Subcutaneous preadipocyte (primary cell): ENCODE data around the gene GJA4. TPM values are rescaled to one million over a fixed set of nuclear protein-coding genes. Genes with fewer than 3 reads are reported as not detected.

Experiments used
- total RNA-seq: library from RNA; depleted of rRNA; stranded (reverse); fragments of >200 nt; gene quantifications from 2 replicates; pipeline ENCODE4 v1.2.3, GENCODE V29; 2012

Gene GJA4
- total RNA-seq = not detected in 2 replicates

DNA sequence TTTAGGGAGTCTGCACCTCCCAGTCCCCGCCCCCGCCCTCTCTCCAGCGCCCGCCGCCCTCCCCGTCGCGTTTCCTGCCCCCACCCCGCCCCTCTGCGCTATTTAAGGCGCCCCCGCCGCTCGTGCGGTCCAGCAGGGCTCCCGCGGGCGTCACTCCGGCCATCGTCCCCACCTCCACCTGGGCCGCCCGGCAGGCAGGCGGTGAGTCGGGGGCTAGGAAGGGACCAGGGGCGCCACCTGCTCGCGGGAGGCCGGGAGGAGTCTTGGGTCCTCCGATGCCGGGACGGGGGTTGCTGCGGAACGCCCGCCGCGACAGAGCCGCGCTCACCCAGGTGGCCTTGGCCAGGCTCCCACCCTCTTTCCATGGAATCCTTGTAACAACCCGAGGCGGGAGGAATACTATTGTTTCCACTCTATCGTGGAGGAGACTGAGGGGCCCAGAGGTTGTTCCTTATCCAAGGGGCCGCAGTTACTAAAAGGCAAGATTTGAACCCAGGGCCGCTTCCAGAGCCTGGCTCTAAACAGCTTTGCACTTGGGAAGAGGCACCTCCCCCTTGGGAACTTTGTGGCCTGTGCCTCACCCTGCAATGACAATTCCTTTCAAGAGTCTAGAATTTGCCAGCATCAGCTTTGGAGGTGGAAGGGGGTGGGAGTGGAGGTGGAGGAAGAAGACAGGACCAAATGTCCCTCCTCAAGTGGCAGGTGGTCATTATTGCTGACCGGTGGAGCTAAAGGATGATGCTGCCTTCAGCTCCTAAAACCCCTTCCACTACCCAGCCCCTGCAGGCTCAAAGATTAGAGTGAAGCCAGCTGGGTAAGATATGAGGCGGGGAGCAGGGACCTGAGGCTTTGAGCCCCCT, at the start of gene GJA4:
GJA4 (plus strand) TSS at position 132 of the 860 bp plus-strand sequence. CDS start 1,215 bp downstream, outside the sequence.

GRCh38 chr1:34754964-34755637, 37.7 kb upstream of the GJA4 start, which contains the start of gene GJB5:
Gene GJB5, plus strand, starts transcription at chr1:34755047. Its CDS starts 2,284 bp downstream, at chr1:34757331.

GRCh38 chr1:34759503-34760357, 33.1 kb upstream of the GJA4 start, which contains the start of gene GJB4:
Gene GJB4, plus strand, starts transcription at chr1:34759740. Its CDS starts 1,515 bp downstream, at chr1:34761255.

DNA sequence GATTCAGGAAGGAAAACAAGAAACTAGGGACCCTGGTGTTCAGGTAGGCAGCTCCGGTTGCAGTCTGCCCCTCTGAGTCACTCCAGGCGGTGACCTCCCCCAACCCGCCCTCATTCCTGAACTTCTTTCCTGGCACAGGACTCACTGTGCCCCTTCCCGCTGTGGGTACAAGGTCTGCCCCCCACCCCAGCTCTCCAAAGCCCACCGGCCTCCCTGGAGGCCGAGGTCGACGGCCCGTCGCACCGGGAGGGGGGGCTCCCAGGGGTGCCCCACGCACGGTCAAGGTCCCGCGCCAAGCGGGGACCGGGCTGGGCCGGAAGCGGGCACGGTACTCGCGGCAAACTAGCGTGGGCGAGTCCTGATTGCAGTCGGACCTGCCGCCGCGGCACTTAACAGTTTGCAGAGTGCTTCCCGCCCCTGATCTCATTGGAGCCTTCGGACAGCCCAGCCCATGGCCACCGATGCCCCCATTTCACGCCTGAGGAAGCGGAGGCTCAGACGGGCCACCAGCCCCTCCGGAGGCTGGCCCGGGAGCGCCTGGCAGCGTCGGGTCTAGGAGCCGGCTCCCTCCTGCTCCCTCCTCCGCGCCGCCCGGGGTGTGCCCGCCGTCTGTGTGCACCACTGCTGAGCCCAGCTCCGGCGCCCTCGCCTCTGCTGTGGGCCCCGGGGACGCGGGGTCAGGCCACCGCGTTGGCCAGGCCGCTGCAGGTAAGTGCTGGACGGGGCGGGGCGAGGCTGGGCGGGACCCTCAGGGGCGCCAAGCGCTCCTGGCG, 11.5 kb upstream of the GJA4 start, which contains the start of gene GJB3:
GJB3 (plus strand) TSS at position 144 of the 773 bp plus-strand sequence. CDS start 3,549 bp downstream, outside the sequence.

Other genes with a start within 250 kb of the GJA4 start
- not detected in 2 replicates for gene GJB5, start 38.0 kb upstream of the GJA4 start, total RNA-seq
- not detected in 2 replicates for gene GJB4, start 33.3 kb upstream of the GJA4 start, total RNA-seq
- under 0.01 TPM in 1 of 2 replicates, not detected in the other for gene GJB3, start 11.8 kb upstream of the GJA4 start, total RNA-seq
- gene SMIM12, start 66.8 kb downstream of the GJA4 start, total RNA-seq = 24.6 and 26.5 TPM in 2 replicates
- under 0.01 TPM in 2 replicates for gene DLGAP3, start 136.7 kb downstream of the GJA4 start, total RNA-seq
- gene TMEM35B, start 192.3 kb downstream of the GJA4 start, total RNA-seq = 20.3 and 20.9 TPM in 2 replicates
- gene ZMYM6, start 238.9 kb downstream of the GJA4 start, total RNA-seq = 19.4 and 23.1 TPM in 2 replicates